OCI-LY7 (cell line): Measurements from ENCODE around the gene ID3. TPM values are rescaled to one million over a fixed set of nuclear protein-coding genes. Genes with fewer than 3 reads are reported as not detected.

Experiments
- BruUV-seq: library from RNA; stranded (reverse); fragments of 400-500 nt; replicated peaks from 2 replicates; lab custom pipeline; 2021; lab: Mats Ljungman, UMichigan
- CTCF ChIA-PET: fragments of 300-600 bp; sonication (Branson Sonifier 250); formaldehyde crosslinking; loops from one replicate; lab custom pipeline; 2022; ENCODE audit warnings: antibody characterized with exemption; ENCODE audit not compliant: unreplicated experiment; lab: Charles Lee
- POLR2A ChIA-PET: fragments of 300-600 bp; sonication (Branson Sonifier 250); formaldehyde crosslinking; loops from one replicate; lab custom pipeline; 2022; ENCODE audit warnings: antibody characterized with exemption; lab: Charles Lee
- DNase-seq: peaks from one replicate; pipeline ENCODE4 v3.0.0-alpha.2; 2015; ENCODE audit warnings: low spot score
- H2AFZ ChIP-seq: fragments of 200-600 bp; sonication (generic), shearing (Covaris generic); 2 replicates; pipeline ENCODE4 v1.6.1; 2014; ENCODE audit warnings: mild to moderate bottlenecking, antibody characterized with exemption, low read length, moderate library complexity
- H3K27ac ChIP-seq: fragments of 200-600 bp; sonication (generic); 2 replicates; pipeline ENCODE4 v1.5.1; 2014; ENCODE audit warnings: mixed run types, low read depth, mild to moderate bottlenecking, moderate library complexity, low read length, inconsistent platforms; ENCODE audit not compliant: poor library complexity, severe bottlenecking
- H3K36me3 ChIP-seq: fragments of 200-600 bp; sonication (generic); 2 replicates; pipeline ENCODE4 v1.6.1; 2014; ENCODE audit warnings: mild to moderate bottlenecking, antibody characterized with exemption, low read length, moderate library complexity, mixed read lengths; ENCODE audit not compliant: insufficient read depth
- H3K4me1 ChIP-seq: fragments of 200-600 bp; sonication (generic); 2 replicates; pipeline ENCODE4 v1.5.1; 2014; ENCODE audit warnings: mild to moderate bottlenecking, low read length; ENCODE audit not compliant: insufficient read depth, poor library complexity, severe bottlenecking
- H3K4me2 ChIP-seq: fragments of 200-600 bp; sonication (generic); 2 replicates; pipeline ENCODE4 v1.6.1; 2014; ENCODE audit warnings: mild to moderate bottlenecking, low read length
- H3K4me3 ChIP-seq: fragments of 200-600 bp; sonication (generic); 2 replicates; pipeline ENCODE4 v1.5.1; 2014; ENCODE audit warnings: mild to moderate bottlenecking, low read depth, low read length; ENCODE audit not compliant: poor library complexity, severe bottlenecking
- H3K79me2 ChIP-seq: fragments of 200-600 bp; sonication (generic); 2 replicates; pipeline ENCODE4 v1.6.1; 2016; ENCODE audit warnings: low read depth, mild to moderate bottlenecking, low read length, moderate library complexity, mixed read lengths; ENCODE audit not compliant: insufficient read depth
- H3K9me2 ChIP-seq: fragments of 200-600 bp; sonication (generic); 2 replicates; pipeline ENCODE4 v1.6.1; 2016; ENCODE audit warnings: mild to moderate bottlenecking, low read length, mixed read lengths; ENCODE audit not compliant: insufficient read depth
- H3K9me3 ChIP-seq: fragments of 200-600 bp; sonication (generic); 2 replicates; pipeline ENCODE4 v1.6.1; 2014; ENCODE audit warnings: mild to moderate bottlenecking, mixed run types, low read length, mixed read lengths
- H4K20me1 ChIP-seq: fragments of 200-600 bp; sonication (generic); 2 replicates; pipeline ENCODE4 v1.6.1; 2014; ENCODE audit warnings: mild to moderate bottlenecking, antibody characterized with exemption, low read length, moderate library complexity, mixed read lengths; ENCODE audit not compliant: insufficient read depth
- EZH2phosphoT487 ChIP-seq: fragments of 200-600 bp; sonication (generic); IDR thresholded peaks from 2 replicates; pipeline ENCODE4 v1.6.1; 2018; ENCODE audit warnings: low read depth, borderline replicate concordance, mild to moderate bottlenecking, mixed run types, antibody characterized with exemption, low read length, moderate library complexity, mixed read lengths
- intact Hi-C: fragments of 100-400 bp; cut with micrococcal nuclease; formaldehyde crosslinking; loops from one replicate; pipeline ENCODE4 v1.10.0; 2022; ENCODE audit not compliant: unreplicated experiment
- total RNA-seq, 2 experiments: library from RNA; depleted of rRNA in 1 of 2; stranded (reverse); fragments of >200 nt in 1 of 2; shearing (Covaris generic) in 1 of 2; gene quantifications; 2 replicates each; pipeline ENCODE4 v1.2.3, GENCODE V29; 2014 to 2022
- TF ChIP-seq, protein P1 (sequence below): fragments of 200-600 bp; sonication (generic); conservative IDR thresholded peaks from 2 replicates; pipeline ENCODE4 v1.5.1; 2014; ENCODE audit warnings: mild to moderate bottlenecking, antibody characterized with exemption, low read length, moderate library complexity, mixed read lengths

ID3 gene
- total RNA-seq, 2 experiments from 2014 or later = 629 to 1,658 TPM

DNA sequence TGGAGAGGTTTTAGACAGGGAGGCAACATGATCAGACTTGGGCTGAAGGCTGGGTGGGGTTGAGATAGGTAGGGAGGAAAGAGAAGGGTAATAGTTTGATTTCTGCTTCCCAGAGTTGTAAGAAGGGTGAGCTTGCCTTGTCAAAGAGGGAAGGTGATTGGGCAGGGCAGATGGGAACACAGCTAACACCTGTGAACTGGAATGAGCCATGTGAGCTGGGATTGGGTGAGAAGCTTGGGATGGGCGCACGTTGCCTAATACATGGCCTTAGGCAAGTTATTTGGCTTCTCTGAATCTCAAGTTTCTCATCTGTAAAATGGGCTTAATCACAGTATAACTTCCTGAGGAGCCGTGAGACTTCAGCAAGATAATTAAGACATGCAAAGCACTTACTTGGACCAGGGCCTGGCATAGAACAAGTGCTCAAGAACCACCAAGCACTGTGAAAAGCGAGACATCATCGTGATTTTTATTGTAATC is 33.8 kb upstream of the ID3 start:
- peak; percentile 73 for DNase-seq
- ChIA-PET POLR2A (interaction anchor here (0.6 to 13.7 kb wide), 13 partner anchors 9 to 60 kb away, joined by 3 to 261 read pairs (median 28); partner anchors contain the start of gene ID3), CTCF (interaction anchor here (0.7 to 2.6 kb wide), 5 partner anchors 16 to 42 kb away, joined by 3 to 9 read pairs (median 4); no protein-coding TSS in a partner anchor)
- TF ChIP-seq EZH2phosphoT487 = no peak
- TF ChIP-seq, protein P1, sequence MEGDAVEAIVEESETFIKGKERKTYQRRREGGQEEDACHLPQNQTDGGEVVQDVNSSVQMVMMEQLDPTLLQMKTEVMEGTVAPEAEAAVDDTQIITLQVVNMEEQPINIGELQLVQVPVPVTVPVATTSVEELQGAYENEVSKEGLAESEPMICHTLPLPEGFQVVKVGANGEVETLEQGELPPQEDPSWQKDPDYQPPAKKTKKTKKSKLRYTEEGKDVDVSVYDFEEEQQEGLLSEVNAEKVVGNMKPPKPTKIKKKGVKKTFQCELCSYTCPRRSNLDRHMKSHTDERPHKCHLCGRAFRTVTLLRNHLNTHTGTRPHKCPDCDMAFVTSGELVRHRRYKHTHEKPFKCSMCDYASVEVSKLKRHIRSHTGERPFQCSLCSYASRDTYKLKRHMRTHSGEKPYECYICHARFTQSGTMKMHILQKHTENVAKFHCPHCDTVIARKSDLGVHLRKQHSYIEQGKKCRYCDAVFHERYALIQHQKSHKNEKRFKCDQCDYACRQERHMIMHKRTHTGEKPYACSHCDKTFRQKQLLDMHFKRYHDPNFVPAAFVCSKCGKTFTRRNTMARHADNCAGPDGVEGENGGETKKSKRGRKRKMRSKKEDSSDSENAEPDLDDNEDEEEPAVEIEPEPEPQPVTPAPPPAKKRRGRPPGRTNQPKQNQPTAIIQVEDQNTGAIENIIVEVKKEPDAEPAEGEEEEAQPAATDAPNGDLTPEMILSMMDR = no peak
- BruUV-seq = no TSS peak
- no peaks in the 10 kb centered on the region for H3K36me3 ChIP-seq
- no peak overlapping the region for H2AFZ ChIP-seq
- peaks cover 5% of the 10 kb centered on the region; the same call in 1 of the 2 replicates for H3K79me2 ChIP-seq
- H3K9me3 ChIP-seq = no peaks in the 10 kb centered on the region
- peaks cover 100% of the 10 kb centered on the region for H3K4me1 ChIP-seq
- H3K4me3 ChIP-seq = peak overlapping the region; percentile 60
- no peaks in the 10 kb centered on the region for H4K20me1 ChIP-seq
- intact Hi-C loops = loop anchor here (1.0 to 2.0 kb wide), 2 partner anchors 20 to 42 kb away; no protein-coding TSS in a partner anchor
- H3K4me2 ChIP-seq = peak overlapping the region; percentile 88
- peak overlapping the region; percentile 94 for H3K27ac ChIP-seq
- no peaks in the 10 kb centered on the region for H3K9me2 ChIP-seq

DNA sequence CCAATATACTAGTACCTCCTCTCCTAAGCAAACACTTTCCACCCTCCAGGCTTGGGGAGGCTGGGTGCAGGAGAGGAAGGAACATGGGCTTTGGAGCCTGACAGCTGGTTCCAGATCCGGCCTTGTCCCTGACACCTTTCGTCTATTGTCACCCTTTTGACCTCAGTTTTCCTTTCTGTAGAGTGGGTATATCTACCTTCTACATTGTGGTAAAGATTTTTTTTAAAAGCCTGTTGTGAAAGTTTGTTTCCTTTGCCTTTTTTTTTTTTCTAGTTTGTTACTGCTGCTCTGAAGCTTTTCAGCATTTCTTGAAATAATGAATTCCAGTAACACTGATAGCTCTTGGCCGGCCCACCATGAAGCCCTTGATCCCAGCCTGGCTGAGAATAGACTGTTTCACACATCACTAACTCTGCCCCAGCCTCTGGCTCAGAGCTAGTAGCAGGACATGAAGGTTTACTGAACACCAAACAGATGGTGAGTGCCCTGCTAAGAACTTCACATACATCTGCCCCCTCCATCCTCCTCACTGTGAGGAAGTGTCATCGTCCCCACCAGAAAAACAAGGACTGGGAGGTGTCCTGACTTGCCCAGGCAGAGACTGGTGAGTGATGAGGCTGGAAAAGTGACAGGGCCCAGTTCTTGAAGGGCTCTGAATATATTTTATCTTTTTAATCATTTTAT is 33.0 kb upstream of the ID3 start:
- H3K4me1 ChIP-seq = peaks cover 100% of the 10 kb centered on the region
- TSS peak; percentile 84 for BruUV-seq
- H3K4me3 ChIP-seq = peak overlapping the region; percentile 60
- intact Hi-C loops = loop anchor here (1.0 to 2.0 kb wide), 2 partner anchors 33 to 42 kb away; partner anchors contain the start of gene ID3
- TF ChIP-seq, protein P1 = no peak
- no peak for TF ChIP-seq EZH2phosphoT487
- H3K36me3 ChIP-seq = no peaks in the 10 kb centered on the region
- ChIA-PET CTCF (interaction anchor here (0.9 to 2.6 kb wide), 4 partner anchors 15 to 28 kb away, joined by 3 to 11 read pairs (median 6); no protein-coding TSS in a partner anchor), POLR2A (interaction anchor here (0.7 to 13.7 kb wide), 20 partner anchors 10 to 64 kb away, joined by 3 to 261 read pairs (median 9); partner anchors contain the start of gene ID3)
- H2AFZ ChIP-seq = no peak overlapping the region
- DNase-seq = peak; percentile 83
- peak overlapping the region; percentile 88 for H3K4me2 ChIP-seq
- H3K79me2 ChIP-seq = peaks cover 5% of the 10 kb centered on the region; the same call in 1 of the 2 replicates
- no peaks in the 10 kb centered on the region for H4K20me1 ChIP-seq
- H3K9me3 ChIP-seq = no peaks in the 10 kb centered on the region
- H3K27ac ChIP-seq = peak overlapping the region; percentile 94
- no peaks in the 10 kb centered on the region for H3K9me2 ChIP-seq
